ENCODE measurements around the gene SOX8.

The SOX8 gene

GRCh38 chr16:974001-974601 is 7.5 kb upstream of the SOX8 start:
- Mint-ChIP-seq H3K4me3 (no peak overlapping the region), H3K4me1 (ENCODE audit: low read depth) (peaks cover 23% of the 10 kb centered on the region), H3K27me3 (peaks cover 2% of the 10 kb centered on the region), H3K27ac (no peak overlapping the region), H3K9me3 (no peaks in the 10 kb centered on the region), H3K36me3 (ENCODE audit: low read depth) (peaks cover 8% of the 10 kb centered on the region)
- no peak for DNase-seq

- no peaks in the 10 kb centered on the region for H3K9me3 Mint-ChIP-seq
- peaks cover 17% of the 10 kb centered on the region for H3K4me1 Mint-ChIP-seq (ENCODE audit: low read depth)
Measured at GRCh38 chr16:974611-975261, 6.8 kb upstream of the SOX8 start.

GRCh38 chr16:975291-975690 is 6.3 kb upstream of the SOX8 start:
- Mint-ChIP-seq H3K9me3 (no peaks in the 10 kb centered on the region), H3K4me1 (ENCODE audit: low read depth) (peaks cover 14% of the 10 kb centered on the region), H3K27ac (no peak overlapping the region), H3K4me3 (no peak overlapping the region), H3K36me3 (ENCODE audit: low read depth) (peaks cover 2% of the 10 kb centered on the region), H3K27me3 (peaks cover 5% of the 10 kb centered on the region)
- DNase-seq, result no peak

More at GRCh38 chr16:974611-975261, 6.8 kb upstream of the SOX8 start:
- DNase-seq, result no peak
- H3K36me3 Mint-ChIP-seq (ENCODE audit: low read depth), result peaks cover 4% of the 10 kb centered on the region
- H3K27me3 Mint-ChIP-seq, result peaks cover 5% of the 10 kb centered on the region
- no peak overlapping the region for H3K4me3 Mint-ChIP-seq
- H3K27ac Mint-ChIP-seq, result no peak overlapping the region

- Mint-ChIP-seq H3K4me3 (no peak overlapping the region), H3K27me3 (peaks cover 4% of the 10 kb centered on the region), H3K9me3 (no peaks in the 10 kb centered on the region), H3K27ac (no peak overlapping the region), H3K36me3 (ENCODE audit: low read depth) (no peaks in the 10 kb centered on the region), H3K4me1 (ENCODE audit: low read depth) (peaks cover 11% of the 10 kb centered on the region)
- no peak for DNase-seq
Measured at GRCh38 chr16:976389-976931, 5.1 kb upstream of the SOX8 start.

- H3K36me3 Mint-ChIP-seq (ENCODE audit: low read depth), result no peaks in the 10 kb centered on the region
- H3K9me3 Mint-ChIP-seq, result no peaks in the 10 kb centered on the region
- peaks cover 2% of the 10 kb centered on the region for H3K27me3 Mint-ChIP-seq
- H3K4me3 Mint-ChIP-seq, result no peak overlapping the region
- H3K27ac Mint-ChIP-seq, result no peak overlapping the region
- DNase-seq, result no peak
- H3K4me1 Mint-ChIP-seq (ENCODE audit: low read depth), result peaks cover 9% of the 10 kb centered on the region
Measured at GRCh38 chr16:977081-977701, 4.4 kb upstream of the SOX8 start.

- H3K4me1 Mint-ChIP-seq (ENCODE audit: low read depth), result peaks cover 12% of the 10 kb centered on the region
- H3K4me3 Mint-ChIP-seq, result no peak overlapping the region
- no peaks in the 10 kb centered on the region for H3K36me3 Mint-ChIP-seq (ENCODE audit: low read depth)
- no peaks in the 10 kb centered on the region for H3K9me3 Mint-ChIP-seq
- H3K27ac Mint-ChIP-seq, result no peak overlapping the region
- no peak for DNase-seq
- H3K27me3 Mint-ChIP-seq, result peaks cover 6% of the 10 kb centered on the region
Measured at GRCh38 chr16:977896-978295, 3.7 kb upstream of the SOX8 start.

- no peak for DNase-seq
- Mint-ChIP-seq H3K4me1 (ENCODE audit: low read depth) (peaks cover 14% of the 10 kb centered on the region), H3K36me3 (ENCODE audit: low read depth) (no peaks in the 10 kb centered on the region), H3K9me3 (no peaks in the 10 kb centered on the region), H3K4me3 (no peak overlapping the region), H3K27ac (no peak overlapping the region), H3K27me3 (peaks cover 8% of the 10 kb centered on the region)
Measured at GRCh38 chr16:978403-978802, 3.2 kb upstream of the SOX8 start.

- Mint-ChIP-seq H3K36me3 (ENCODE audit: low read depth) (no peaks in the 10 kb centered on the region), H3K4me3 (no peak overlapping the region), H3K4me1 (ENCODE audit: low read depth) (peaks cover 14% of the 10 kb centered on the region), H3K9me3 (no peaks in the 10 kb centered on the region), H3K27ac (no peak overlapping the region), H3K27me3 (peaks cover 8% of the 10 kb centered on the region)
- DNase-seq, result no peak
Measured at GRCh38 chr16:979147-979546, 2.4 kb upstream of the SOX8 start.

GRCh38 chr16:979859-980594 is 1.5 kb upstream of the SOX8 start:
- Mint-ChIP-seq H3K4me3 (peak overlapping the region; percentile 15), H3K4me1 (ENCODE audit: low read depth) (peaks cover 14% of the 10 kb centered on the region), H3K27me3 (peaks cover 8% of the 10 kb centered on the region), H3K36me3 (ENCODE audit: low read depth) (no peaks in the 10 kb centered on the region), H3K27ac (no peak overlapping the region), H3K9me3 (no peaks in the 10 kb centered on the region)
- DNase-seq, result no peak

GRCh38 chr16:980595-980854 is 1.0 kb upstream of the SOX8 start:
- H3K27ac Mint-ChIP-seq, result no peak overlapping the region
- H3K4me1 Mint-ChIP-seq (ENCODE audit: low read depth), result peaks cover 14% of the 10 kb centered on the region
- peaks cover 8% of the 10 kb centered on the region for H3K27me3 Mint-ChIP-seq
- H3K4me3 Mint-ChIP-seq, result no peak overlapping the region
- no peaks in the 10 kb centered on the region for H3K9me3 Mint-ChIP-seq
- H3K36me3 Mint-ChIP-seq (ENCODE audit: low read depth), result no peaks in the 10 kb centered on the region
- no peak for DNase-seq

- peaks cover 15% of the 10 kb centered on the region for H3K4me1 Mint-ChIP-seq (ENCODE audit: low read depth)
- H3K4me3 Mint-ChIP-seq, result peak overlapping the region; percentile 54
- H3K36me3 Mint-ChIP-seq (ENCODE audit: low read depth), result no peaks in the 10 kb centered on the region
- DNase-seq, result peak; percentile 59
- peaks cover 8% of the 10 kb centered on the region for H3K27me3 Mint-ChIP-seq
- no peaks in the 10 kb centered on the region for H3K9me3 Mint-ChIP-seq
- peak overlapping the region; percentile 18 for H3K27ac Mint-ChIP-seq
Measured at GRCh38 chr16:982145-983043, 824 bp downstream of the SOX8 start.

- H3K9me3 Mint-ChIP-seq, result no peaks in the 10 kb centered on the region
- H3K27me3 Mint-ChIP-seq, result peaks cover 8% of the 10 kb centered on the region
- no peak for DNase-seq
Measured at GRCh38 chr16:983044-984030, 1.8 kb downstream of the SOX8 start.

GRCh38 chr16:984121-984694 is 2.6 kb downstream of the SOX8 start:
- no peak for DNase-seq
- H3K27ac Mint-ChIP-seq, result no peak overlapping the region
- H3K36me3 Mint-ChIP-seq (ENCODE audit: low read depth), result no peaks in the 10 kb centered on the region
- H3K4me3 Mint-ChIP-seq, result no peak overlapping the region
- peaks cover 11% of the 10 kb centered on the region for H3K4me1 Mint-ChIP-seq (ENCODE audit: low read depth)
- H3K27me3 Mint-ChIP-seq, result peaks cover 8% of the 10 kb centered on the region
- no peaks in the 10 kb centered on the region for H3K9me3 Mint-ChIP-seq

More at GRCh38 chr16:983044-984030, 1.8 kb downstream of the SOX8 start:
- Mint-ChIP-seq H3K4me1 (ENCODE audit: low read depth) (peaks cover 11% of the 10 kb centered on the region), H3K27ac (peak overlapping the region; percentile 18), H3K4me3 (peak overlapping the region; percentile 54), H3K36me3 (ENCODE audit: low read depth) (no peaks in the 10 kb centered on the region)
